ENCODE results near the gene CFAP20DC.
"Not testable (repeated sequence)": the region's sequence is repeated elsewhere in the genome, so short reads cannot be mapped to it uniquely, and the experiment has no call there.

Gene CFAP20DC

GRCh38 chr3:58706395-58707167, 343.2 kb downstream of the CFAP20DC start:
- Histone ChIP-seq H3K27ac (ENCODE audit: low read length) (no peak overlapping the region), H3K36me3 (ENCODE audit: control insufficient read depth, insufficient read depth, low read length) (no peaks in the 10 kb centered on the region), H3K4me3 (ENCODE audit: low read length) (no peak overlapping the region), H3K27me3 (ENCODE audit: control insufficient read depth, insufficient read depth, low read length) (no peaks in the 10 kb centered on the region), H3K4me1 (ENCODE audit: control insufficient read depth, insufficient read depth, low read length) (no peaks in the 10 kb centered on the region), H3K9me3 (ENCODE audit: control insufficient read depth, insufficient read depth, low read length) (no peaks in the 10 kb centered on the region)
- DNase-seq (ENCODE audit: low read depth, low spot score): no peak
- no CpG with 5 or more reads among the region's 2 CpGs for WGBS (ENCODE audit: insufficient coverage, insufficient read length)

- no CpG with 5 or more reads among the region's 2 CpGs for WGBS (ENCODE audit: insufficient coverage, insufficient read length)
- Histone ChIP-seq H3K27ac (ENCODE audit: low read length) (no peak overlapping the region), H3K27me3 (ENCODE audit: control insufficient read depth, insufficient read depth, low read length) (no peaks in the 10 kb centered on the region), H3K4me3 (ENCODE audit: low read length) (no peak overlapping the region), H3K9me3 (ENCODE audit: control insufficient read depth, insufficient read depth, low read length) (no peaks in the 10 kb centered on the region), H3K4me1 (ENCODE audit: control insufficient read depth, insufficient read depth, low read length) (no peaks in the 10 kb centered on the region), H3K36me3 (ENCODE audit: control insufficient read depth, insufficient read depth, low read length) (no peaks in the 10 kb centered on the region)
- no peak for DNase-seq (ENCODE audit: low read depth, low spot score)
Measured at GRCh38 chr3:58704745-58705144, 345.1 kb downstream of the CFAP20DC start.

DNA sequence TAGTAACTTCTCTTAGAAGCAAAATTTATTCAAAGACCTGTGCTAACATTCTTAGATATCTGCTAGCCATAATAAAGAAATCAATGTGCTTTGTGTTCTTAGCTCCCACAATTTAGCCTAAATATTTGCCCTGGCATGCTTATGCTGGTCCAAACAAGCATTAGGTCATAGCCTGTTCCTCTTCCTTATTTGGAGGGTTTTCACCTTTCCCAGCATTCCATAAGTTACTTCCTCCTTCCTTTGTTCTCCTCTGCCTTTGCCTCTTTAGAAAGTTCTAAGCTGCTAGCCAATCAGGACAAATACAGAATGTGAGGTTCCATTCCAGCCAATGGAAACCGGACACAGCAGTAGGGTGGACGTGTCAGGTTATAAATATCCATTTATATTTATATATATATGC, 345.5 kb downstream of the CFAP20DC start:
- not testable (repeated sequence) for H3K4me1 ChIP-seq (ENCODE audit: control insufficient read depth, insufficient read depth, low read length); H3K27ac ChIP-seq (ENCODE audit: low read length); H3K9me3 ChIP-seq (ENCODE audit: control insufficient read depth, insufficient read depth, low read length); H3K27me3 ChIP-seq (ENCODE audit: control insufficient read depth, insufficient read depth, low read length); DNase-seq (ENCODE audit: low read depth, low spot score); H3K36me3 ChIP-seq (ENCODE audit: control insufficient read depth, insufficient read depth, low read length); H3K4me3 ChIP-seq (ENCODE audit: low read length)
- WGBS (ENCODE audit: insufficient coverage, insufficient read length): no CpG with 5 or more reads among the region's 2 CpGs

DNA sequence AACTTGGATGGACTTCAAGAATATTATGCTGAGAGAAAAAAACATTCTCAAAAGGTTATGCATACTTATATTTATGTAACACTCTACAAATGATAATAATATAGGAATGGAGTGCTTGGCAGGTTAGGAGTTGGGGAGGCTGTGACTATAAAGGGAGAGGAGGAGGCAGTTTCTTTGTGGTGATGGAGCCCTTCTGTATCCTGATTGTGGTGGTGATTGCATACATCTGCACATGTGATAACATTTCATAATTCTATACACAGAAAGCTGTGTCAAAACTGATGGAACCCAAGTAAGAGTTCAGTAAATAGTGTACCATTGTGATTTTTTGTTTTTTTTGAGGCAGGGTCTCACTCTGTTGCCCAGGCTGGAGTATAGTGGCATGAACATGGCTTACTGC, 351.6 kb downstream of the CFAP20DC start:
- no peaks in the 10 kb centered on the region for H3K4me1 ChIP-seq (ENCODE audit: control insufficient read depth, insufficient read depth, low read length)
- no peak for DNase-seq (ENCODE audit: low read depth, low spot score)
- H3K36me3 ChIP-seq (ENCODE audit: control insufficient read depth, insufficient read depth, low read length): no peaks in the 10 kb centered on the region
- H3K27me3 ChIP-seq (ENCODE audit: control insufficient read depth, insufficient read depth, low read length): no peaks in the 10 kb centered on the region
- no peak overlapping the region for H3K4me3 ChIP-seq (ENCODE audit: low read length)
- no peak overlapping the region for H3K27ac ChIP-seq (ENCODE audit: low read length)
- H3K9me3 ChIP-seq (ENCODE audit: control insufficient read depth, insufficient read depth, low read length): no peaks in the 10 kb centered on the region

DNA sequence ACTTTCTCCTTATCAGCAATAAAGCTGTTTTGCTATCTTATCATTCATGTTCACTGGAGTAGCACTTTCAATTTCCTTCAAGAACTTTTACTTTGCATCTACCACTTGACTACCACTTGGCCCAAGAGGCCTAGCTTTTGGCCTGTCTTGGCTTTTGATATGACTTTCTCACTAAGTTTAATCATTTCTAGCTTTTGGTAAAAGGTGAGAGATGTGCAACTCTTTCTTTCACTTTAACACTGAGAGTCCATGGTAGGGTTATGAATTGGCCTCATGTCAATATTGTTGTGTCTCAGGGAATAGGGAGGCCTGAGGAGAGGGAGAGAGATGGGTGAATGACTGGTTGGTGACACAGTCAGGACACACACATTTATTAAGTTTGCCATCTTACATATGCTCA, 352.3 kb downstream of the CFAP20DC start:
- Histone ChIP-seq H3K4me1 (ENCODE audit: control insufficient read depth, insufficient read depth, low read length) (no peaks in the 10 kb centered on the region), H3K27me3 (ENCODE audit: control insufficient read depth, insufficient read depth, low read length) (no peaks in the 10 kb centered on the region), H3K4me3 (ENCODE audit: low read length) (no peak overlapping the region), H3K9me3 (ENCODE audit: control insufficient read depth, insufficient read depth, low read length) (no peaks in the 10 kb centered on the region), H3K27ac (ENCODE audit: low read length) (no peak overlapping the region), H3K36me3 (ENCODE audit: control insufficient read depth, insufficient read depth, low read length) (no peaks in the 10 kb centered on the region)
- no peak for DNase-seq (ENCODE audit: low read depth, low spot score)

- not testable (repeated sequence) for H3K27ac ChIP-seq (ENCODE audit: low read length); H3K36me3 ChIP-seq (ENCODE audit: control insufficient read depth, insufficient read depth, low read length); H3K4me1 ChIP-seq (ENCODE audit: control insufficient read depth, insufficient read depth, low read length); H3K27me3 ChIP-seq (ENCODE audit: control insufficient read depth, insufficient read depth, low read length); H3K4me3 ChIP-seq (ENCODE audit: low read length); DNase-seq (ENCODE audit: low read depth, low spot score); H3K9me3 ChIP-seq (ENCODE audit: control insufficient read depth, insufficient read depth, low read length)
- no CpG with 5 or more reads among the region's 3 CpGs for WGBS (ENCODE audit: insufficient coverage, insufficient read length)
Measured at GRCh38 chr3:58696813-58697212, 353.0 kb downstream of the CFAP20DC start.

- H3K36me3 ChIP-seq (ENCODE audit: control insufficient read depth, insufficient read depth, low read length): no peaks in the 10 kb centered on the region
- DNase-seq (ENCODE audit: low read depth, low spot score): no peak
- WGBS (ENCODE audit: insufficient coverage, insufficient read length): no CpG with 5 or more reads among the region's 1 CpG
- no peaks in the 10 kb centered on the region for H3K27me3 ChIP-seq (ENCODE audit: control insufficient read depth, insufficient read depth, low read length)
- no peak overlapping the region for H3K27ac ChIP-seq (ENCODE audit: low read length)
- peaks cover 2% of the 10 kb centered on the region for H3K9me3 ChIP-seq (ENCODE audit: control insufficient read depth, insufficient read depth, low read length)
- no peak overlapping the region for H3K4me3 ChIP-seq (ENCODE audit: low read length)
- H3K4me1 ChIP-seq (ENCODE audit: control insufficient read depth, insufficient read depth, low read length): no peaks in the 10 kb centered on the region
Measured at GRCh38 chr3:58696093-58696492, 353.7 kb downstream of the CFAP20DC start.

- H3K9me3 ChIP-seq (ENCODE audit: control insufficient read depth, insufficient read depth, low read length): not testable (repeated sequence)
Measured at GRCh38 chr3:58695284-58695683, 354.5 kb downstream of the CFAP20DC start.

GRCh38 chr3:58693940-58694850, 355.6 kb downstream of the CFAP20DC start:
- Histone ChIP-seq H3K4me3 (ENCODE audit: low read length) (no peak overlapping the region), H3K9me3 (ENCODE audit: control insufficient read depth, insufficient read depth, low read length) (peaks cover 4% of the 10 kb centered on the region), H3K27me3 (ENCODE audit: control insufficient read depth, insufficient read depth, low read length) (no peaks in the 10 kb centered on the region), H3K36me3 (ENCODE audit: control insufficient read depth, insufficient read depth, low read length) (no peaks in the 10 kb centered on the region), H3K4me1 (ENCODE audit: control insufficient read depth, insufficient read depth, low read length) (no peaks in the 10 kb centered on the region), H3K27ac (ENCODE audit: low read length) (no peak overlapping the region)
- WGBS (ENCODE audit: insufficient coverage, insufficient read length): no CpG with 5 or more reads among the region's 7 CpGs
- no peak for DNase-seq (ENCODE audit: low read depth, low spot score)

More at GRCh38 chr3:58695284-58695683, 354.5 kb downstream of the CFAP20DC start:
- not testable (repeated sequence) for H3K27ac ChIP-seq (ENCODE audit: low read length); H3K27me3 ChIP-seq (ENCODE audit: control insufficient read depth, insufficient read depth, low read length); H3K4me3 ChIP-seq (ENCODE audit: low read length); DNase-seq (ENCODE audit: low read depth, low spot score); H3K4me1 ChIP-seq (ENCODE audit: control insufficient read depth, insufficient read depth, low read length); H3K36me3 ChIP-seq (ENCODE audit: control insufficient read depth, insufficient read depth, low read length)
- no CpG with 5 or more reads among the region's 4 CpGs for WGBS (ENCODE audit: insufficient coverage, insufficient read length)

DNA sequence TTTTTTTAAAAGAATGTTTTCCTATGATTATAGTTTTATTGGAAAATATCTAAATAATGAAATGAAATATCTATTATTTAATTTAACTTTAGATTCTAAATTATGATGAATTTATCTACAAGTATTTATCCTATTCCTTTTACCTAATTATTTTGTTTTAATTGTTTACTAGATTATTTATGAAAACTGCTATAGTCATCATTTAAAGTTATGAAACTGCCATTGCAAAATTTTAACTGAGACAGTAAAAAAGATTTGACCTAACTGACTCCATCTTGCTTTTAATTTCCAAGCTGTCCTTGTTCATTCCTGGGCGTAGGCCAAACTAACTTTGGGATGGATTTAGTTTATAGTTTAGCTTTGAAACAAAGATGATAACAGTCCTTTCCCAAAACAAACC, 357.3 kb downstream of the CFAP20DC start:
- no peak overlapping the region for H3K27ac ChIP-seq (ENCODE audit: low read length)
- no CpG with 5 or more reads among the region's 1 CpG for WGBS (ENCODE audit: insufficient coverage, insufficient read length)
- peaks cover 4% of the 10 kb centered on the region for H3K9me3 ChIP-seq (ENCODE audit: control insufficient read depth, insufficient read depth, low read length)
- no peaks in the 10 kb centered on the region for H3K36me3 ChIP-seq (ENCODE audit: control insufficient read depth, insufficient read depth, low read length)
- DNase-seq (ENCODE audit: low read depth, low spot score): no peak
- no peaks in the 10 kb centered on the region for H3K4me1 ChIP-seq (ENCODE audit: control insufficient read depth, insufficient read depth, low read length)
- no peaks in the 10 kb centered on the region for H3K27me3 ChIP-seq (ENCODE audit: control insufficient read depth, insufficient read depth, low read length)
- no peak overlapping the region for H3K4me3 ChIP-seq (ENCODE audit: low read length)
